WTC11 (cell line): Measurements from ENCODE around the gene CNP. TPM values are rescaled to one million over a fixed set of nuclear protein-coding genes. Genes with fewer than 3 reads are reported as not detected.

Source experiments
- ATAC-seq: fragments of 200-7000 bp; cut with Tn5 transposase; 2 replicates; pipeline ENCODE4 v1.10.0; 2021; ENCODE audit warnings: mild to moderate bottlenecking, moderate library complexity
- CTCF ChIA-PET: fragments of 300-600 bp; sonication (Branson Sonifier 250); formaldehyde crosslinking; loops from one replicate; lab custom pipeline; 2021; ENCODE audit warnings: antibody characterized with exemption; lab: Charles Lee
- POLR2A ChIA-PET: fragments of 350-600 bp; sonication (Branson Sonifier 250); formaldehyde crosslinking; loops from one replicate; lab custom pipeline; 2021; ENCODE audit warnings: antibody characterized with exemption; lab: Charles Lee
- DNase-seq: peaks from one replicate; pipeline ENCODE4 v3.0.0; 2021; ENCODE audit warnings: low spot score
- H3K27ac Mint-ChIP-seq: 2 replicates; pipeline ENCODE4 v1.8.0; 2021; ENCODE audit warnings: mixed read lengths
- H3K27me3 Mint-ChIP-seq: 2 replicates; pipeline ENCODE4 v1.8.0; 2021; ENCODE audit warnings: low read depth, mild to moderate bottlenecking, moderate library complexity, mixed read lengths
- H3K36me3 Mint-ChIP-seq: 2 replicates; pipeline ENCODE4 v1.8.0; 2021; ENCODE audit warnings: mixed read lengths
- H3K4me1 Mint-ChIP-seq: 2 replicates; pipeline ENCODE4 v1.8.0; 2022; ENCODE audit warnings: mixed read lengths
- H3K4me3 Mint-ChIP-seq: 2 replicates; pipeline ENCODE4 v1.8.0; 2021; ENCODE audit warnings: mild to moderate bottlenecking, moderate library complexity, mixed read lengths
- H3K9me3 Mint-ChIP-seq: 2 replicates; pipeline ENCODE4 v1.8.0; 2021; ENCODE audit warnings: mixed read lengths
- ETV6 ChIP-seq: sonication (generic); formaldehyde crosslinking; IDR thresholded peaks from 2 replicates; pipeline ENCODE4 v1.8.1; 2022; ENCODE audit warnings: mild to moderate bottlenecking, missing genetic modification reagents
- GABPB1 ChIP-seq: sonication (generic); formaldehyde crosslinking; IDR thresholded peaks from 2 replicates; pipeline ENCODE4 v1.8.1; 2023; ENCODE audit warnings: mild to moderate bottlenecking, missing genetic modification reagents
- KAT7 ChIP-seq: sonication (generic); formaldehyde crosslinking; IDR thresholded peaks from 2 replicates; pipeline ENCODE4 v1.8.1; 2023; ENCODE audit warnings: missing genetic modification reagents, mild to moderate bottlenecking, borderline replicate concordance
- NFATC4 ChIP-seq: fragments of 250-450 bp; sonication (Bioruptor Pico); IDR thresholded peaks from 2 replicates; pipeline ENCODE4 v1.9.0; 2021; ENCODE audit warnings: mild to moderate bottlenecking
- NR1H2 ChIP-seq: sonication (generic); formaldehyde crosslinking; IDR thresholded peaks from 2 replicates; pipeline ENCODE4 v1.9.0; 2021; ENCODE audit warnings: mild to moderate bottlenecking, moderate library complexity, missing genetic modification reagents
- NR2C2 ChIP-seq: sonication (generic); formaldehyde crosslinking; IDR thresholded peaks from 2 replicates; pipeline ENCODE4 v1.8.0; 2022; ENCODE audit warnings: mild to moderate bottlenecking, missing genetic modification reagents
- PRRX2 ChIP-seq: fragments of 250-450 bp; sonication (Bioruptor Pico); IDR thresholded peaks from 2 replicates; pipeline ENCODE4 v1.8.0; 2021; ENCODE audit warnings: mild to moderate bottlenecking
- TEAD1 ChIP-seq: sonication (generic); formaldehyde crosslinking; IDR thresholded peaks from 2 replicates; pipeline ENCODE4 v1.8.0; 2022; ENCODE audit warnings: mild to moderate bottlenecking, missing genetic modification reagents
- TEAD4 ChIP-seq: sonication (generic); formaldehyde crosslinking; IDR thresholded peaks from 2 replicates; pipeline ENCODE4 v1.8.0; 2022; ENCODE audit warnings: mild to moderate bottlenecking, missing genetic modification reagents
- ZNF263 ChIP-seq: sonication (generic); formaldehyde crosslinking; IDR thresholded peaks from 2 replicates; pipeline ENCODE4 v1.8.1; 2022; ENCODE audit warnings: low read depth, mild to moderate bottlenecking, moderate library complexity, missing genetic modification reagents
- ZNF423 ChIP-seq: fragments of 250-450 bp; sonication (Bioruptor Pico); IDR thresholded peaks from 2 replicates; pipeline ENCODE4 v2.1.2; 2022; ENCODE audit warnings: mild to moderate bottlenecking, moderate library complexity
- total RNA-seq: library from RNA; stranded (reverse); gene quantifications from 3 replicates; pipeline ENCODE4 v1.2.3, GENCODE V29; 2021
- TF ChIP-seq, protein P1 (sequence below): sonication (generic); formaldehyde crosslinking; IDR thresholded peaks from 2 replicates; pipeline ENCODE4 v1.8.0; 2022; ENCODE audit warnings: missing genetic modification reagents
- TF ChIP-seq, protein P2 (sequence below): sonication (generic); formaldehyde crosslinking; conservative IDR thresholded peaks from 2 replicates; pipeline ENCODE4 v1.8.1; 2023; ENCODE audit warnings: mild to moderate bottlenecking, low read depth, missing genetic modification reagents, moderate library complexity
- TF ChIP-seq, protein P3 (sequence below): sonication (generic); formaldehyde crosslinking; IDR thresholded peaks from 2 replicates; pipeline ENCODE4 v1.8.1; 2023; ENCODE audit warnings: mild to moderate bottlenecking, missing genetic modification reagents, moderate library complexity
- TF ChIP-seq, protein P4 (sequence below): fragments of 200-600 bp; IDR thresholded peaks from 2 replicates; pipeline ENCODE4 v1.8.0; 2022; ENCODE audit warnings: antibody characterized with exemption

The CNP gene
- total RNA-seq, 1 experiment from 2014 or later = 52.5 TPM

DNA sequence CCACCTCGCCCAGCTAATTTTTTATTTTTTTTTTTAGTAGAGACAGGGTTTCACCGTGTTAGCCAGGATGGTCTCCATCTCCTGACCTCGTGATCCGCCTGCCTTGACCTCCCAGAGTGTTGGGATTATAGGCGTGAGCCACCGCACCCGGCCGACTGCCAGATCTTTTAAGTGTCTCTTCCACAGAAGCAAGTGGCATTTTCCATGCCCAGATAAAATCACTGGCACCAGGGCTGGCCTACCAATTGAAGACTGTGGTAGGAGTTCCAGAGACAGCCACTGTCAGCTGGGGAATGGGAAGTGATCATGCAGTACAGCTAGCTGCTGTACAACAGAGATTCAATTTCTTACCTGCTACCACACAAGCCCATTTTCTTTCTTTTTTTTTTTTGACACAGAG, 17.9 kb downstream of the CNP start (continued):
- TF ChIP-seq, protein P1, sequence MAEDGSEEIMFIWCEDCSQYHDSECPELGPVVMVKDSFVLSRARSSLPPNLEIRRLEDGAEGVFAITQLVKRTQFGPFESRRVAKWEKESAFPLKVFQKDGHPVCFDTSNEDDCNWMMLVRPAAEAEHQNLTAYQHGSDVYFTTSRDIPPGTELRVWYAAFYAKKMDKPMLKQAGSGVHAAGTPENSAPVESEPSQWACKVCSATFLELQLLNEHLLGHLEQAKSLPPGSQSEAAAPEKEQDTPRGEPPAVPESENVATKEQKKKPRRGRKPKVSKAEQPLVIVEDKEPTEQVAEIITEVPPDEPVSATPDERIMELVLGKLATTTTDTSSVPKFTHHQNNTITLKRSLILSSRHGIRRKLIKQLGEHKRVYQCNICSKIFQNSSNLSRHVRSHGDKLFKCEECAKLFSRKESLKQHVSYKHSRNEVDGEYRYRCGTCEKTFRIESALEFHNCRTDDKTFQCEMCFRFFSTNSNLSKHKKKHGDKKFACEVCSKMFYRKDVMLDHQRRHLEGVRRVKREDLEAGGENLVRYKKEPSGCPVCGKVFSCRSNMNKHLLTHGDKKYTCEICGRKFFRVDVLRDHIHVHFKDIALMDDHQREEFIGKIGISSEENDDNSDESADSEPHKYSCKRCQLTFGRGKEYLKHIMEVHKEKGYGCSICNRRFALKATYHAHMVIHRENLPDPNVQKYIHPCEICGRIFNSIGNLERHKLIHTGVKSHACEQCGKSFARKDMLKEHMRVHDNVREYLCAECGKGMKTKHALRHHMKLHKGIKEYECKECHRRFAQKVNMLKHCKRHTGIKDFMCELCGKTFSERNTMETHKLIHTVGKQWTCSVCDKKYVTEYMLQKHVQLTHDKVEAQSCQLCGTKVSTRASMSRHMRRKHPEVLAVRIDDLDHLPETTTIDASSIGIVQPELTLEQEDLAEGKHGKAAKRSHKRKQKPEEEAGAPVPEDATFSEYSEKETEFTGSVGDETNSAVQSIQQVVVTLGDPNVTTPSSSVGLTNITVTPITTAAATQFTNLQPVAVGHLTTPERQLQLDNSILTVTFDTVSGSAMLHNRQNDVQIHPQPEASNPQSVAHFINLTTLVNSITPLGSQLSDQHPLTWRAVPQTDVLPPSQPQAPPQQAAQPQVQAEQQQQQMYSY (CRISPR knock-in tag) = no peak
- TF ChIP-seq ZNF423 (no peak), TEAD4 (CRISPR knock-in tag) (no peak)
- TF ChIP-seq, all 79 proteins: peak for 0

DNA sequence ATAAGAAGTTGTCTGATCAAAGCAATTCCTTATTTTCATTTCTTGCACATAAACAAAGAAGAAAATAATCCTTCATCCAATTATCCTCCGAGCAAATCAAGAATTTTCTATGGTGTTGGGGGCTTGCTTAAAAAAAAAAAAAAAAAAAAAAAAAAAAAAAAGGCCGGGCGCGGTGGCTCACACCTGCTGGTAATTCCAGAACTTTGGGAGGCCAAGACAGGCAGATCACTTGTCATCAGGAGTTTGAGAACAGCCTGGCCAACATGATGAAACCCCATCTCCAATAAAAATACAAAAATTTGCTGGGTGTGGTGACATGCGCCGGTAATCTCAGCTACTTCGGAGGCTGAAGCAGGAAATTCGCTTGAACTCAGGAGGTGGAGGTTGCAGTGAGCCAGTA, 19.3 kb downstream of the CNP start:
- Mint-ChIP-seq H3K27ac (no peak overlapping the region), H3K27me3 (no peaks in the 10 kb centered on the region), H3K4me3 (no peak overlapping the region), H3K4me1 (no peaks in the 10 kb centered on the region)
- CTCF ChIA-PET = interaction anchor here (0.9 kb wide), 1 partner anchor 26 kb away, joined by 4 read pairs; no protein-coding TSS in a partner anchor
- POLR2A ChIA-PET = no interaction called here
- DNase-seq = no peak
- TF ChIP-seq, protein P1 (CRISPR knock-in tag) = no peak
- TF ChIP-seq, protein P2, sequence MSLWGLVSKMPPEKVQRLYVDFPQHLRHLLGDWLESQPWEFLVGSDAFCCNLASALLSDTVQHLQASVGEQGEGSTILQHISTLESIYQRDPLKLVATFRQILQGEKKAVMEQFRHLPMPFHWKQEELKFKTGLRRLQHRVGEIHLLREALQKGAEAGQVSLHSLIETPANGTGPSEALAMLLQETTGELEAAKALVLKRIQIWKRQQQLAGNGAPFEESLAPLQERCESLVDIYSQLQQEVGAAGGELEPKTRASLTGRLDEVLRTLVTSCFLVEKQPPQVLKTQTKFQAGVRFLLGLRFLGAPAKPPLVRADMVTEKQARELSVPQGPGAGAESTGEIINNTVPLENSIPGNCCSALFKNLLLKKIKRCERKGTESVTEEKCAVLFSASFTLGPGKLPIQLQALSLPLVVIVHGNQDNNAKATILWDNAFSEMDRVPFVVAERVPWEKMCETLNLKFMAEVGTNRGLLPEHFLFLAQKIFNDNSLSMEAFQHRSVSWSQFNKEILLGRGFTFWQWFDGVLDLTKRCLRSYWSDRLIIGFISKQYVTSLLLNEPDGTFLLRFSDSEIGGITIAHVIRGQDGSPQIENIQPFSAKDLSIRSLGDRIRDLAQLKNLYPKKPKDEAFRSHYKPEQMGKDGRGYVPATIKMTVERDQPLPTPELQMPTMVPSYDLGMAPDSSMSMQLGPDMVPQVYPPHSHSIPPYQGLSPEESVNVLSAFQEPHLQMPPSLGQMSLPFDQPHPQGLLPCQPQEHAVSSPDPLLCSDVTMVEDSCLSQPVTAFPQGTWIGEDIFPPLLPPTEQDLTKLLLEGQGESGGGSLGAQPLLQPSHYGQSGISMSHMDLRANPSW = no peak
- TF ChIP-seq NR1H2 (CRISPR knock-in tag) = no peak
- TF ChIP-seq ZNF263 (CRISPR knock-in tag) = no peak
- no peak for TF ChIP-seq PRRX2 (CRISPR knock-in tag)
- no peak for TF ChIP-seq NR2C2
- TF ChIP-seq, protein P3, sequence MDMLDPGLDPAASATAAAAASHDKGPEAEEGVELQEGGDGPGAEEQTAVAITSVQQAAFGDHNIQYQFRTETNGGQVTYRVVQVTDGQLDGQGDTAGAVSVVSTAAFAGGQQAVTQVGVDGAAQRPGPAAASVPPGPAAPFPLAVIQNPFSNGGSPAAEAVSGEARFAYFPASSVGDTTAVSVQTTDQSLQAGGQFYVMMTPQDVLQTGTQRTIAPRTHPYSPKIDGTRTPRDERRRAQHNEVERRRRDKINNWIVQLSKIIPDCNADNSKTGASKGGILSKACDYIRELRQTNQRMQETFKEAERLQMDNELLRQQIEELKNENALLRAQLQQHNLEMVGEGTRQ = no peak
- no peak for TF ChIP-seq TEAD1 (CRISPR knock-in tag)
- TF ChIP-seq ETV6 (CRISPR knock-in tag) = no peak
- TF ChIP-seq KAT7 (CRISPR knock-in tag) = no peak
- no peak for TF ChIP-seq NFATC4 (CRISPR knock-in tag)
- TF ChIP-seq, protein P4, sequence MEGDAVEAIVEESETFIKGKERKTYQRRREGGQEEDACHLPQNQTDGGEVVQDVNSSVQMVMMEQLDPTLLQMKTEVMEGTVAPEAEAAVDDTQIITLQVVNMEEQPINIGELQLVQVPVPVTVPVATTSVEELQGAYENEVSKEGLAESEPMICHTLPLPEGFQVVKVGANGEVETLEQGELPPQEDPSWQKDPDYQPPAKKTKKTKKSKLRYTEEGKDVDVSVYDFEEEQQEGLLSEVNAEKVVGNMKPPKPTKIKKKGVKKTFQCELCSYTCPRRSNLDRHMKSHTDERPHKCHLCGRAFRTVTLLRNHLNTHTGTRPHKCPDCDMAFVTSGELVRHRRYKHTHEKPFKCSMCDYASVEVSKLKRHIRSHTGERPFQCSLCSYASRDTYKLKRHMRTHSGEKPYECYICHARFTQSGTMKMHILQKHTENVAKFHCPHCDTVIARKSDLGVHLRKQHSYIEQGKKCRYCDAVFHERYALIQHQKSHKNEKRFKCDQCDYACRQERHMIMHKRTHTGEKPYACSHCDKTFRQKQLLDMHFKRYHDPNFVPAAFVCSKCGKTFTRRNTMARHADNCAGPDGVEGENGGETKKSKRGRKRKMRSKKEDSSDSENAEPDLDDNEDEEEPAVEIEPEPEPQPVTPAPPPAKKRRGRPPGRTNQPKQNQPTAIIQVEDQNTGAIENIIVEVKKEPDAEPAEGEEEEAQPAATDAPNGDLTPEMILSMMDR = no peak
- TF ChIP-seq GABPB1 = no peak
- TF ChIP-seq, all 79 proteins: peak for 0
- no peak for ATAC-seq
- Mint-ChIP-seq H3K9me3 (0 out of 2 replicates have a peak, but pooled peaks cover 3% of the 10 kb centered on the region), H3K36me3 (peaks cover 89% of the 10 kb centered on the region)
